ENCODE data around the gene STARD5.

- TF ChIP-seq CTCF (IDR thresholded peaks at IDR 0.05) (no peak), POLR2A (IDR thresholded peaks at IDR 0.05) (no peak)
Observed at GRCh38 chr15:81362790-81363189, 38.8 kb upstream of the STARD5 start.
